GM19238 (cell line): ENCODE results near the gene GALNT14.

Experiments used
- DNase-seq: peaks from one replicate; pipeline ENCODE4 v3.0.0; 2011; ENCODE audit warnings: low spot score; ENCODE audit not compliant: insufficient read length

Gene GALNT14

GRCh38 chr2:30981096-30981495 is 157.1 kb downstream of the GALNT14 start:
- no peak for DNase-seq

GRCh38 chr2:30979822-30980245 is 158.4 kb downstream of the GALNT14 start:
- DNase-seq: no peak

GRCh38 chr2:30978854-30979253 is 159.4 kb downstream of the GALNT14 start:
- no peak for DNase-seq

- DNase-seq: no peak
Measured at GRCh38 chr2:30978044-30978443, 160.2 kb downstream of the GALNT14 start.

- no peak for DNase-seq
Measured at GRCh38 chr2:30975156-30975555, 163.1 kb downstream of the GALNT14 start.

- no peak for DNase-seq
Measured at GRCh38 chr2:30974554-30974953, 163.7 kb downstream of the GALNT14 start.

GRCh38 chr2:30974092-30974491 is 164.1 kb downstream of the GALNT14 start:
- DNase-seq: no peak

GRCh38 chr2:30971231-30972025 is 166.8 kb downstream of the GALNT14 start:
- no peak for DNase-seq

- DNase-seq: no peak
Measured at GRCh38 chr2:30968660-30969397, 169.4 kb downstream of the GALNT14 start.

- DNase-seq: no peak
Measured at GRCh38 chr2:30966786-30967185, 171.5 kb downstream of the GALNT14 start.

- DNase-seq: no peak
Measured at GRCh38 chr2:30965022-30965531, 173.2 kb downstream of the GALNT14 start.

- no peak for DNase-seq
Measured at GRCh38 chr2:30964334-30965005, 173.8 kb downstream of the GALNT14 start.

- DNase-seq: no peak
Measured at GRCh38 chr2:30963184-30963583, 175.1 kb downstream of the GALNT14 start.

GRCh38 chr2:30960213-30960612 is 178.0 kb downstream of the GALNT14 start:
- DNase-seq: no peak

GRCh38 chr2:30959653-30960052 is 178.6 kb downstream of the GALNT14 start:
- no peak for DNase-seq

GRCh38 chr2:30958918-30959265 is 179.3 kb downstream of the GALNT14 start:
- DNase-seq: no peak

- DNase-seq: no peak
Measured at GRCh38 chr2:30958193-30958917, 179.9 kb downstream of the GALNT14 start.

GRCh38 chr2:30957591-30957990 is 180.6 kb downstream of the GALNT14 start:
- DNase-seq: no peak

- DNase-seq: no peak
Measured at GRCh38 chr2:30956995-30957394, 181.2 kb downstream of the GALNT14 start.

GRCh38 chr2:30955516-30956132 is 182.6 kb downstream of the GALNT14 start:
- no peak for DNase-seq

- DNase-seq: no peak
Measured at GRCh38 chr2:30950339-30950738, 187.9 kb downstream of the GALNT14 start.
